Left ventricle myocardium inferior (tissue), 1 donor: ENCODE results near the gene ACTL10. TPM values are rescaled to one million over a fixed set of nuclear protein-coding genes. Genes with fewer than 3 reads are reported as not detected.

Source experiments
- DNase-seq: peaks from one replicate; pipeline ENCODE4 v3.0.0-alpha.2; 2020
- H3K27ac ChIP-seq: fragments of 200-600 bp; replicated peaks from 2 replicates; pipeline ENCODE4 v1.8.0; 2021
- H3K27me3 ChIP-seq: fragments of 200-600 bp; 2 replicates; pipeline ENCODE4 v1.8.0; 2021; ENCODE audit warnings: low read depth
- H3K36me3 ChIP-seq: fragments of 200-600 bp; 2 replicates; pipeline ENCODE4 v1.8.0; 2021
- H3K4me1 ChIP-seq: fragments of 200-600 bp; 2 replicates; pipeline ENCODE4 v1.8.0; 2021
- H3K4me3 ChIP-seq: fragments of 200-600 bp; 2 replicates; pipeline ENCODE4 v1.8.0; 2021; ENCODE audit warnings: mild to moderate bottlenecking, moderate library complexity
- H3K9me3 ChIP-seq: fragments of 200-600 bp; replicated peaks from 2 replicates; pipeline ENCODE4 v1.8.0; 2021
- CTCF ChIP-seq: fragments of 200-600 bp; IDR thresholded peaks from 2 replicates; pipeline ENCODE4 v1.8.0; 2021; ENCODE audit warnings: antibody characterized with exemption, mild to moderate bottlenecking, borderline replicate concordance
- intact Hi-C: fragments of 100-400 bp; cut with micrococcal nuclease; formaldehyde crosslinking; loops from one replicate; pipeline ENCODE4 v1.11.0; 2022
- total RNA-seq: library from RNA; stranded (reverse); fragmentation: NEBNext Ultra II Directional; extraction: Animal tissue kit (Norgen Biotek cat#: 25700); gene quantifications from one replicate; pipeline ENCODE4 v1.2.1, GENCODE V29; 2021
- donor health status: DM: no; HTN: yes; CAD: no; lungs with severe emphysema.

Gene ACTL10
- total RNA-seq, 1 donor from 2014 or later: 0.22 TPM

GRCh38 chr20:33687993-33688937 is 21.5 kb downstream of the ACTL10 start:
- no peaks in the 10 kb centered on the region for H3K27me3 ChIP-seq
- H3K9me3 ChIP-seq: no peaks in the 10 kb centered on the region
- no peak for TF ChIP-seq CTCF
- no peak overlapping the region for H3K4me3 ChIP-seq
- peak overlapping the region; percentile 27 for H3K27ac ChIP-seq
- H3K4me1 ChIP-seq: peaks cover 30% of the 10 kb centered on the region
- no peak for DNase-seq
- no peaks in the 10 kb centered on the region for H3K36me3 ChIP-seq
- intact Hi-C loops: no loop called here

GRCh38 chr20:33688938-33689424 is 22.2 kb downstream of the ACTL10 start:
- no peaks in the 10 kb centered on the region for H3K36me3 ChIP-seq
- H3K9me3 ChIP-seq: no peaks in the 10 kb centered on the region
- TF ChIP-seq CTCF: no peak
- peaks cover 34% of the 10 kb centered on the region for H3K4me1 ChIP-seq
- no peaks in the 10 kb centered on the region for H3K27me3 ChIP-seq
- DNase-seq: no peak
- peak overlapping the region; percentile 27 for H3K27ac ChIP-seq
- H3K4me3 ChIP-seq: no peak overlapping the region
- intact Hi-C loops: no loop called here

- Histone ChIP-seq H3K4me3 (no peak overlapping the region), H3K9me3 (no peaks in the 10 kb centered on the region), H3K4me1 (peaks cover 35% of the 10 kb centered on the region), H3K27ac (no peak overlapping the region), H3K36me3 (no peaks in the 10 kb centered on the region), H3K27me3 (no peaks in the 10 kb centered on the region)
- intact Hi-C loops: no loop called here
- TF ChIP-seq CTCF: no peak
- DNase-seq: no peak
Observed at GRCh38 chr20:33689493-33689892, 22.8 kb downstream of the ACTL10 start.

- Histone ChIP-seq H3K4me3 (no peak overlapping the region), H3K9me3 (no peaks in the 10 kb centered on the region), H3K4me1 (peaks cover 31% of the 10 kb centered on the region), H3K36me3 (no peaks in the 10 kb centered on the region), H3K27ac (no peak overlapping the region), H3K27me3 (no peaks in the 10 kb centered on the region)
- no peak for DNase-seq
- intact Hi-C loops: no loop called here
- no peak for TF ChIP-seq CTCF
Observed at GRCh38 chr20:33689973-33690372, 23.2 kb downstream of the ACTL10 start.

GRCh38 chr20:33693289-33693688 is 26.5 kb downstream of the ACTL10 start:
- intact Hi-C loops: no loop called here
- no peak overlapping the region for H3K4me3 ChIP-seq
- H3K27ac ChIP-seq: no peak overlapping the region
- DNase-seq: no peak
- TF ChIP-seq CTCF: no peak
- H3K27me3 ChIP-seq: no peaks in the 10 kb centered on the region
- H3K9me3 ChIP-seq: no peaks in the 10 kb centered on the region
- peaks cover 17% of the 10 kb centered on the region for H3K4me1 ChIP-seq
- H3K36me3 ChIP-seq: no peaks in the 10 kb centered on the region
